Activated T-helper 9 cell treated with anti-CD3 and anti-CD28 coated beads, Interleukin-2, amount 50 U/mL, for 16 hours (primary cell): Measurements from ENCODE around the gene SMG5.

Experiments
- DNase-seq: peaks from one replicate; pipeline ENCODE4 v3.0.0-alpha.2; 2020; ENCODE audit warnings: low read depth

SMG5 gene

GRCh38 chr1:156279837-156280236 is 2.8 kb downstream of the SMG5 start:
- no peak for DNase-seq

DNA sequence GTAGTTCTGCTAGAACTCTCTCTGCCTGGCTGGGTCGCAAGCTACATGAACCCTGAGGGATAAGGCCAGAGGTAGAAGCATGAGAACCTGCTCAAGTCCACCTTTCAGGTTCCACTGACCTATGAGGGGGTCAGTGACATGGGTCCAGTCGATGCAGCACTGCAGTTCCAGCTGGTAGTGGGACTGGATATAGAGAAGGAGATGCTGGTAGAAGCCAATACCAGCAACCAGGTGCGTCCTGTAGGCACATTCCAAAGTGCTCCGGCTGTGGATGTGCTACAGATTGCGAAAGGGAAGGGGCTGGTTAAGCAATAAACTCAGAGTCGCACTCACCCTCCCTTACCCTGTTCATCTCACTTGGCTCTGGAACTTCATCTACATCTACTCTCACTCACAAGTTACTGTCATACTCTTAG is 5.7 kb downstream of the SMG5 start:
- no peak for DNase-seq

DNA sequence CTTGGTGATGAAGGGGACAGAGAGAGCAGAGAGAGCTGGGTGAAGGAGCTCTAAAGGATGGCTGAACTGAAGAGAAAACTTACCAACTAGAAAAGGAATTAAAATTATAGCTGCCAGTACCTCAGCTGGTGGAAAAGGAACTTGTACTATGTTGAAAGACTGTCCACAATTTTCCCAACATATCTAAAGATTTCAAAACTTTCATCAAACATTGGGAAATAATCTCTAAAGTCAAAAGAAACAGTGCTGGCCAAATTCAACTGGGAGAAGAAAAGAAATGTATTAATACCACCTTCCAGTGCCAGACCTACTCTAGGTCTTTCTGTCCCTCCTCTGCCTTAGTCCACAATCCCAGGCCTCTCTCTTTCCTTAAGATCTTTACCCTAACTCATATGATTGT is 6.1 kb downstream of the SMG5 start:
- no peak for DNase-seq

DNA sequence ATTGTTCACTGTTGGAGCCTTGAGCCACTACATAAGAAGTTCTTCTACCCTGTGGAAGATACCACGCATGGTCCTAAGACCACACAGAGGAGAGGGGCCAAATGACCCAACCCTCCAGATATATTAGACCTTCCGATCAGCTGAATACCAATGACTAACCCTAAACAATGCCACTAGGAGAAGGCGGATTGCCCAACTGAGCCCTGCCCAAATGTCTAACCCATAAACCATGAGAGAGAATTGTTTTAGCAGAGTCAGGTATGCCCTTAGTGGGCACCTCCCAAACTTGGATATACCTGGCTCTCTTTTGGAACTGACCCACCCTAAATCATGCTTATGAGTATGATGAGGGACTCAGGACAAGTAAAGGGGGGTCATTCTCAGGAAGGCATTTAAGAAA is 12.3 kb downstream of the SMG5 start:
- DNase-seq: no peak

GRCh38 chr1:156268336-156268735 is 14.3 kb downstream of the SMG5 start:
- no peak for DNase-seq

GRCh38 chr1:156266051-156266450 is 16.6 kb downstream of the SMG5 start:
- DNase-seq: no peak

DNA sequence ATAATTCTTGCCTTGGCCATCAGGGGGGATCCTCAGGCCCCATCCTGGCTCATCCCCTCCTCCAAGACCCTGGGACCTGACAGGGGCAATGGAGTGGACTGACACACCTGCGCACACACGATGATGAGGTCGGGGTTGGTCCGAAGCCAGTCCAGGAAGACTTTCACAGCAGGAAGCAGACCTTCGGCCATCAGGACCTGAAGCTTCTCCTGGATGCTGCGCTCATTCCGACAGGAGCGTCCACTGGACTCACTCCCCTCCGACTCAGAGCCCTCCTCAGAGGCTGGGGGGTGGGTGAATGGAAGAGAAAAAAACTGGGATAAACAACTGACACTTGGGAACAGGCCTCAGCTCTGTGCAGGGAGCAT is 19.4 kb downstream of the SMG5 start:
- no peak for DNase-seq

DNA sequence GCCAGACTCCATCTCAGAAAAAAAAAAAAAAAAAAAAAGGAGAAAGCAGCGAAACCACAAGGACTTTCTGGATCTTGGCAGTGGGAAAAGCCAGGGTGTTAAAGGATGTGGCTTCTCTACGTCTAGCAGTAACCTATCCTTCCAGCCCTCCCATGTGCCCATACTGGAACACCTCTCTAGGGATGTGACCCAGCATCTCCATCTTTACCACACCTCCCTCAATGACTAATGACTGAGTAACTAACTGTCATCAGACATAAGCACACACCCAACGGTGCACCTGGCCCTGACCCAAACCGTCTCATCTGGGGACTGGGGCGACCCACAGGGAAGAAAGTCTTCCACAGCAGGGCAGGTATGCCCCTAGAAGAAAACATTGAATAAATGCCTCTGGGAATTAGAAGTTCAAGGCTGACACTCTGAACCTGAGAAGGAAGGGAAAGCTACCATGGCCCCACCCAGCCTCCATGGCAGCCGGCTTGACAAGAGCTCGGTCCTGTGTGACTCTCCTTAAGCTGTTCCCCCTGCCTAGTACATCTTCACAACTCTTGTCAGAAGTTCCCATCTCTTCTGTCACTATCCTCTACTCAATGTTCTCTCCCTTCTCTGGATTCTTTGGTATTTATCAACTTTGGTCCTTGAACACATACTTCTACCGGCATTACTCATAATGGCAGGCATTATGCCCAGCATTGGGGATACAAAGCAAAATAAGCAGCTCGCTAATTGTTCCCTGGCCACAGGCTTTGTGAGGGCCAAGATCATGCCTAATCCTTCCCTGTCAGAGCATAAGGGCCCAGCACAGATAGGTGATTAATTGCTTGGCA is 20.0 kb downstream of the SMG5 start:
- DNase-seq: no peak

DNA sequence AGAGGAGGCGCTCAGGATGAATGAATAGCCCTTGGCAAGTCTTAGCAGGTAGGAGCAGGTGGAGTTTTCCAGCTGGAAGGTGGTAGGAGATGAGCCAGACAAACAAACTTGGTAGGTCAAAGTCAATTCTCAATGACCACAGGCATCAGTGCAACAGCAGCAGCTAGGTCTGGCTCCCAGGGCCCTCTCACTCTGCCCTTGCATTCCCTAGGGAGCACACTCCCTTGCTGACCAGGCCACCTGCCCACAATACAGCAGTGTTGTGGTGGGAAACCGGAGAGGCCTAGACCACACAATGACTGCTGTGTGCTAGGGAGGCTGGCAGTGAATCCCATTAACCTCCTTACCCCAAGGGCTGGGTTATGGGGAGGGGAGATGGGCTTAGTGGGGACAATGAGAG is 21.7 kb downstream of the SMG5 start:
- no peak for DNase-seq

DNA sequence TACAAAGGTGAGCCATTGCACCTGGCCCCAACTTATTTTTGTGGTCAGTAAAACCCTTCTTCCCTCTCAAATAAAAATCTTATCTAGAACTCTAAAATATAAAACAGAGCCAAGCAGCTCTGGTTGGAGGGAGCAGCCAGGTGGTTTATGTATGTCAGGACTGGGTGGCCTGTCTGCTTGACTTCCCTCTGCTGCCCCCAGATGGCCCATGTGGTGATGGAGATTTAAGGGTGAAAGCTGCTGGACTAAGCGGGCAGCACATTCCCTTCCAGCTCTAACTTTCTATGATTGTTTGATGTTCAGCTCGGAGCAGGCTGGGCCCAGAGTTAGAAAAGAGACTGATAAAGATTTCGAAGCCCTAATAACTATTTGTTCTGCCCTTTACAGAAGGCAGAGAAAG is 22.8 kb downstream of the SMG5 start:
- DNase-seq: no peak

GRCh38 chr1:156258859-156259258 is 23.8 kb downstream of the SMG5 start:
- DNase-seq: no peak

DNA sequence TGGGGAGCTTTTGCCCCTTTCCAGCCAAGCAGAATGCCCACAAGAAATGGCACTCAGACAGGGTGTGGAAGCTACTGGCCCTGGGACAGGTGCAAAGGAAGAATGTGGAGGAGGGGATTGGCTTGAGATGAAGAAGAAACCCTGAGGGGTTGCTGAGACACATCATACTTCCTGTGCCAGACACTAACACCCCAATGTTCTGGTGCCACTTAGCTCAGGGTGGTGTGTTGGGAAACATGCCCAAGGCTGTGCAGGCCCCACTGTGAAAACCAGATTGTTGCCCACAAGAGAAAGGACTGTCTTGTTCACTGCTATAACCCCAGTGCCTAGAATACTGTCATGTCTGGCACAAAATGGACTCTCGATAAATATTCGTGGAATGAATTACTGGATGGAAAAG is 24.9 kb downstream of the SMG5 start:
- no peak for DNase-seq

DNA sequence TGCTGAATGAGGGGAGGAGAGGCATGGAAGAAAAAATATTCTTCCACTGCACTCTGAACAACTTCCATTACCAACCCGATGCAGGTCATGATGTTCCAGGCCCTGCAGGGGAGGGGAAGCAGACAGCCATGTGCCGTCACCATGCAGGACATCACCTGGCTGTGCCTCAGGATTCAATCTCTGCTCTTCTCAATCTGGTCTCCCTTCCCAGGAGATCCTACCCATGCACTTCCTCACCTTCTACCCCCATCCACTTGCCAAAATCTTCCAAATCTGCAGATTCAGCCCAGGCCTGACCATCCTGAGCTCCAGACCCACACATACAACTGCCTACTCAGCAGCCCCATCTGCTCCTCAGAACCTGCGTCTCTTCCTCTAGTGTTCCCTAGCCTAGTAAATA is 29.0 kb downstream of the SMG5 start:
- no peak for DNase-seq

DNA sequence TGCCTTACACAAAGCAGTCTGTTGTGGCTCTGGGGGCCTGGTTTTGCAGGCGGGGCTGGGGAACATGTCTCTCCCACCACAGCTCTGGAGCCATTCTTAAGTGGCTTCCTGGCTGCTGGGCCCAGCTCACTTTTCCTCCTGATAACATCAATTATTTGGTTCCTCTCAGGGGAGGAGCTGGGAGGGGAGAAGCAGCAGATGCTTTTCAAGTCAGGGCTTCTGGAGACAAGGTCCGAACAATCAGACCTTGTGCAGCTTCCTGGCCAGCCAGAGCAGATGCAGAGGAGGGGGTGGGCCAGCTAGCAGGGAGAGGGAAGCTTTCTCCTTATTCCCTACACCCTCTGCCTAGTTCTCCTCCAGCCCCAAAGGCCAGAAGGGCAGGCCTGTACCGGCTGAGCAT is 31.1 kb downstream of the SMG5 start:
- DNase-seq: no peak

GRCh38 chr1:156249593-156249992 is 33.0 kb downstream of the SMG5 start:
- no peak for DNase-seq

DNA sequence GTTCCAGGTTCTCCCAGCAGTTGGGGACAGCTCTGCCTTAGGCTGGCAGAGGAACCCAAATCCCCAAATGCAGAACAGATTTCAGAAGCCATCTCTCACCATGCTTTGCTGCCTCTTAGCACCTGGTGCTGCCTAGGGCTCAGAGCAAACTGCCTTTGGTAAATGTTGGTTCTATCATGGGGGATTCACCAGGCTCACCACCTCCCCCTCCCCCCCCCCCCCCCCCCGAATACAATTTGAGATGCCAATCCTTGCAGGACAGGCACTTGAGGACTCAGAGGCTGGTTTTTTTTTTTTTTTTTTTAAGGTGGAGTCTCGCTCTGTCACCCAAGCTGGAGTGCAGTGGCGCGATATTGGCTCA is 34.3 kb downstream of the SMG5 start:
- DNase-seq: no peak

- DNase-seq: no peak
These were observed 34.9 kb downstream of the SMG5 start, which contains the start of gene PAQR6 for GRCh38 chr1:156247460-156248322. Gene PAQR6, minus strand, starts transcription at chr1:156248056. Its CDS starts 1,325 bp downstream, at chr1:156246731.

GRCh38 chr1:156246781-156247459 is 35.7 kb downstream of the SMG5 start:
- no peak for DNase-seq

DNA sequence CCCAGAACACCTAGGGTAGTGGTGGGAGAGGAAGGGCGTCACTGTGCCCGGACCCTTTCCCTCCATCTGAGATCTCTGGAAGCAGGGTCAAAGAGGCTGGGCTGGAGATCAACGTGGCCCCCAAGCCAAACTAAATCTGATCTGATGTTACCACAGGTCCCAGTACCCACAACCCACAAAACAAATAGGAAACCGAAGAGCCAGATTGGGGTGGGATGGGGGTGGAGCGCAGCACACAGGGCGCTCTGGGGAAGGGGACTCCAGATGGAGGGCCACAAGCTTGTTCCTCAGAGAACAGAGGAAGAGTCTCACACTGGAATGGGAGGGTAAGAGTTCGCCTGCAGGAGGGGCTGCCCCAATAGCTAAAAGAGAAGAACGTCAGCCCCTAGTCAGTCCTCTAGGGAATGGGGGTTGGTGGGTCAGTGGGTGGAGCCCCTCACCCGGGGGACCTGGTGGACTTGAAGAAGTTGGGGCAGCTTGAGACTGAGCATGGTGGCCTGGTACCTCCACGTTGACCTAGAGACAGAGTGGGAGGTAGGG is 36.3 kb downstream of the SMG5 start:
- no peak for DNase-seq

DNA sequence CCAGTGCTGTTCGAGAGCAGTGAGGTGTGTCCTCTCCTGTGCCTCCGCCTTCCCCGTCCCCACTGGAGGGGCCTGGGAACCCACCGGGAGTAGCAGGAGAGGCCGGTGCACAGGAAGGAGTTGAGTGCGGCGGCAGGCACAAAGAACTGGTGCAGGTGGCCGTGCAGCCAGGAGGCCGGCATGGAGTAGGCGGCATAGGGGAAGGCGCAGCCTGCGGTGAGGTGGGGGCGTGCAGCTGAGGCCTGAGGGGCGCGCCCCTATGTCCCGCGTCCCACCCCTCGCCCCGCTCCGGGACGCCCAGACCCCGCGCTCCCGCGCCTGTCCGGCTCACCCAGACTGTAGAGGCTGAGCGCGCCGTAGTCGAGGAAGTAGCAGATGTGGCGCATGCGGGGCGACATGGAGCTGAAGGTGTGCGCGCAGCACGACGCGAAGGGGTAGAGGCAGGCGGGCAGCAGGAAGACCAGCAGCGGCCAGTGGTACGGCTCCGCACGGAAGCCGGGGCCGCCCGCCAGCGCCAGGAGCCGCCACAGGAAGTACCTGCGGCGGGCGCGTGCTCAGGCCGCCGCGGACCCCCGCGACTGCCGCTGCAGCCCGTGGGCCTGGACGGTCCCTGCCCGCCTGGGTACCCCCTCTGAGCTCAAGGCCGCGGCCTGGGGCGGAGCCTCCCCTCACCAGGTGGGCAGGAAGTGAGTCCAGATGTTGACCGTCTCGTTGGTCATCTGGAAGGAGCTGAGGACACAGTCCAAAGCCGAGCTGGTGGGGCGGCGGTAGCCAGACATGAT is 37.0 kb downstream of the SMG5 start:
- peak; percentile 15 for DNase-seq

DNA sequence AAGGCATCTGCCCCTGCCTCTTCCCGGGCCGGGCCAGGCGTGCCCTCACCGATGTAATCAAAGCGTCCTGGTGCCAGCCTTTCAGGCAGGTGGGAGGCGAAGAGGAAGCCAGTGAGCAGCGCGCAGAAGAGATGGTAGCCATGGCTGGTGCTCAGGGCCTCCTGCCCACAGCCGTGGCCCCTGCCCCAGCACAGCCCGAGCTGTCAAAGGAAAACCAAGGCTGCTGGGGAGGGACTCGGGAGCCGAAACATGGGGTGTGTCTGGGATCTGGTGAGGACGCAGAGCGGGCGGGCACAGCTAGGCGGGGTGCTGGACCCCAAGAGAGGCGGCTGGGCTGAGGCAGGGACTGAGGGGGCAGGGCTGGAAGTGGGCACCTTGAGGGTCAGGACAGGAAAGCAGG is 37.9 kb downstream of the SMG5 start:
- DNase-seq: no peak

DNA sequence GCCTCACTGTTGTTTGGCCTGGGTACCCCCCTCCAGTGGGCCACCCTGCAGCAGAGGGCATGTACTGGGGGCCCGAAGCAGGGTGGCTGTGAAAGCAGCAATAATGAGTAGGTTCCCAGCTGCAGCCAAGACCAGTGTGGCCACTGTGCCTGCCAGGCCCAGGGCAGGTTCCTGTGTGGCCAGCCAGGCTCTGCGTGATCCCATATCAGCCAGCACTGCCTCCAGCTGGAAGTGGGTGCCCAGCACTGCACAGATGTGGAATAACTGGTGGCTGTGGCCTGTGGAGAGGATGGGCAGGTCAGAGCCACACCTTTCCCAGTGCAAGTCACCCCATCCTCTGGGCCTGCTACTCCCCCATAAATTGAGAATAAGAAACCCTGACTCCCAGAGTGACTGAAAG is 38.5 kb downstream of the SMG5 start:
- no peak for DNase-seq
